Esophagus (tissue), 2 donors: ENCODE results near the gene CD207. TPM values are rescaled to one million over a fixed set of nuclear protein-coding genes. Genes with fewer than 3 reads are reported as not detected.
"Not testable (repeated sequence)": the region's sequence is repeated elsewhere in the genome, so short reads cannot be mapped to it uniquely, and the experiment has no call there.

ENCODE experiments used
- H3K27ac ChIP-seq, 2 donors: one replicate each; pipeline ENCODE4 v1.5.1; 2013; ENCODE audit warnings: low read depth in 2 of 2, mild to moderate bottlenecking in 2 of 2, inconsistent platforms in 1 of 2, low read length in 1 of 2, moderate library complexity in 1 of 2
- H3K27me3 ChIP-seq, 2 donors: one replicate each; pipeline ENCODE4 v1.6.1; 2013; ENCODE audit warnings: low read length in 2 of 2, control low read depth in 1 of 2, mild to moderate bottlenecking in 1 of 2; ENCODE audit not compliant: insufficient read depth in 2 of 2, control insufficient read depth in 1 of 2
- H3K36me3 ChIP-seq, 2 donors: one replicate each; pipeline ENCODE4 v1.6.1; 2013; ENCODE audit warnings: low read length in 1 of 2; ENCODE audit not compliant: control insufficient read depth in 2 of 2, insufficient read depth in 2 of 2
- H3K4me1 ChIP-seq, 2 donors: one replicate each; pipeline ENCODE4 v1.6.1; 2013; ENCODE audit warnings: low read length in 1 of 2; ENCODE audit not compliant: control insufficient read depth in 2 of 2, insufficient read depth in 2 of 2
- H3K4me3 ChIP-seq, 2 donors: one replicate each; pipeline ENCODE4 v1.5.1; 2013; ENCODE audit warnings: low read length in 2 of 2, mild to moderate bottlenecking in 2 of 2, low read depth in 1 of 2, moderate library complexity in 1 of 2
- H3K9me3 ChIP-seq, 2 donors: one replicate each; pipeline ENCODE4 v1.6.1; 2013; ENCODE audit warnings: mild to moderate bottlenecking in 2 of 2, low read depth in 1 of 2, low read length in 1 of 2, moderate library complexity in 1 of 2; ENCODE audit not compliant: control insufficient read depth in 2 of 2, insufficient read depth in 1 of 2
- WGBS, 2 donors: extraction: QIAGEN DNeasy Blood & Tissue Kit; methylation state at CpG; one replicate each; pipeline ENCODE4 v1.1.7; 2013; 5-methylcytosine and 5-hydroxymethylcytosine counted together
- polyA plus RNA-seq, 2 donors: library from polyadenylated mRNA; stranded (reverse); fragments of 200-250 nt; gene quantifications; one replicate each; pipeline ENCODE4 v1.2.3, GENCODE V29; 2013
- donor health status: healthy with polysubstance abuse.
- donor health status: Bipolar disorder and iron deficiency.

CD207 gene
- polyA plus RNA-seq, result 10 to 100 TPM in 1 of 2 donors, under 1 TPM in 1; 0.94 to 10.2 TPM

DNA sequence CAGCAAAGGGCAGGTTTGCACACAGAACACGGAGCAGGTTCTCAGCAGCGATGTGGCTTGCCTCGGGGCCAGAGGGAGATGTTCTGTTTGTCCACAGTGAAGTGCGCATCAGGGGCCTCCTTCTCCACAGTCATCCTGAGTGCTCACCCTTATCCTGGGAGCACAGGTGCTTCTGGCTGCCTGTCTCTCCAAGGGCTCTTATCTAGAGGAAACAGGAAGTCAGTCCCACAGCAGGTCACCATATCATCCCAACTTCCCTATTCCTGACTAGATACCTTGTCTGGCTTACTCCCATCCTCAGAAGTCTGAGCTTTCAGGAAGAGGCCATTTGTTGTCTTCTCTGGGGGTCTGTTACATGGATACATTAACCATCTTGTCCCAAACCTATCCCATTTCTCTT is at the start of gene CD207:
Gene CD207, minus strand, starts transcription at position 174 of the 400 bp plus-strand sequence. Its CDS starts 40 bp downstream, at position 134.
- no peak within 1 kb of the TSS for H3K4me3 ChIP-seq
- no peak within 1 kb of the TSS for H3K27ac ChIP-seq
- no peaks in the 10 kb centered on the region for H3K27me3 ChIP-seq
- H3K4me1 ChIP-seq, result no peaks in the 10 kb centered on the region
- WGBS, 2 donors, result 82 to 94% methylated on average over 4 of the region's 4 CpGs
- no peaks in the 10 kb centered on the region for H3K9me3 ChIP-seq
- H3K36me3 ChIP-seq, result no peaks in the 10 kb centered on the region

DNA sequence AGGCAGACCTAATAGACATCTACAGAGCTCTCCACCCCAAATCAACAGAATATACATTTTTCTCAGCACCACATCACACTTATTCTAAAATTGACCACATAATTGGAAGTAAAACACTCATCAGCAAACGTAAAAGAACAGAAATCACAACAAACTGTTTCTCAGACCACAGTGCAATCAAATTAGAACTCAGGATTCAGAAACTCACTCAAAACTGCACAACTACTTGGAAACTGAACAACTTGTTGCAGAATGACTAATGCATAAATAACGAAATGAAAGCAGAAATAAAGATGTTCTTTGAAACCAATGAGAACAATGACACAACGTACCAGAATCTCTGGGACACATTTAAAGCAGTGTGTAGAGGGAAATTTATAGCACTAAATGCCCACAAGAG is 42.9 kb upstream of the CD207 start:
- 48 to 49% methylated on average over 3 of the region's 3 CpGs for WGBS, 2 donors
- H3K27ac ChIP-seq, H3K4me1 ChIP-seq, H3K9me3 ChIP-seq, H3K4me3 ChIP-seq, H3K36me3 ChIP-seq, H3K27me3 ChIP-seq: not testable (repeated sequence)

DNA sequence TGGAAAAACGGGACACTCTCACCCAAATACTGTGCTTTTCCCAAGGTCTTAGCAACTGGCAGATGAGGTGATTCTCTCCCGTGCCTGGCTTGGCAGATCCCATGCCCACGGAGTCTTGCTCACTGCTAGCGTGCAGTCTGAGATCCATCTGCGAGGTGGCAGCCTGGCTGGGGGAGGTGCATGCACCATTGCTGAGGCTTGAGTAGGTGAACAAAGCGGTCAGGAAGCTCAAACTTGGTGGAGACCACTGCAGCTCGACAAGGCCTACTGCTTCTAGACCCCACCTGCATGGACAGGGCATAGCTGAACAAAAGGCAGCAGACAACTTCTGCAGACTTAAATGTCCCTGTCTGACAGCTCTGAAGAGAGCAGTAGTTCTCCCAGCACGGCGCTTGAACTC is 40.5 kb upstream of the CD207 start:
- not testable (repeated sequence) for H3K4me3 ChIP-seq, H3K27ac ChIP-seq, H3K27me3 ChIP-seq, H3K36me3 ChIP-seq, H3K9me3 ChIP-seq, H3K4me1 ChIP-seq
- 68 to 75% methylated on average over 9 of the region's 9 CpGs for WGBS, 2 donors

DNA sequence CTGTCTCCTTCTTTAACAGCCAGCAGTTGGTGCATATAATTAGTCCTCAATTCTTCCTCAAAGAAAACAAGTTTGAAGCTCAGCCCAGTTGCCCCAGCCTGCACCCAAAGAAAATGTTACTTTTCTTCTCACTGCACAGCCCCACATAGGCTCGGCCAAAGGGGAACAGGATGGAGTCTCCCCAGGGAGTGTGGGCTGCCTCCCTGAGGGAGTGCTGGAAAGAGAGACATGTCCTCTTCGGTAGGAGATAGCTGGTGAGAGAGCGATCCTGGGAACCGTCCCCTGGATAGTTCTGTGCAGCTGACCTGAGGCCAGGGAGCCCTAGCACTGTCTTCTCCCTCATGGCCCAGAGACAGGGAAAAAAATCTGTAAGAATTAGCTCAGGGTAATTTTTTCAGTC is 37.9 kb upstream of the CD207 start:
- Histone ChIP-seq H3K27me3 (peaks cover 3% of the 10 kb centered on the region in 2 donors), H3K27ac (no peak overlapping the region), H3K4me1 (peaks cover 0 to 5% of the 10 kb centered on the region in 2 donors), H3K36me3 (no peaks in the 10 kb centered on the region), H3K9me3 (no peaks in the 10 kb centered on the region), H3K4me3 (no peak overlapping the region)
- 58% methylated on average over 4 of the region's 4 CpGs for WGBS, 2 donors

DNA sequence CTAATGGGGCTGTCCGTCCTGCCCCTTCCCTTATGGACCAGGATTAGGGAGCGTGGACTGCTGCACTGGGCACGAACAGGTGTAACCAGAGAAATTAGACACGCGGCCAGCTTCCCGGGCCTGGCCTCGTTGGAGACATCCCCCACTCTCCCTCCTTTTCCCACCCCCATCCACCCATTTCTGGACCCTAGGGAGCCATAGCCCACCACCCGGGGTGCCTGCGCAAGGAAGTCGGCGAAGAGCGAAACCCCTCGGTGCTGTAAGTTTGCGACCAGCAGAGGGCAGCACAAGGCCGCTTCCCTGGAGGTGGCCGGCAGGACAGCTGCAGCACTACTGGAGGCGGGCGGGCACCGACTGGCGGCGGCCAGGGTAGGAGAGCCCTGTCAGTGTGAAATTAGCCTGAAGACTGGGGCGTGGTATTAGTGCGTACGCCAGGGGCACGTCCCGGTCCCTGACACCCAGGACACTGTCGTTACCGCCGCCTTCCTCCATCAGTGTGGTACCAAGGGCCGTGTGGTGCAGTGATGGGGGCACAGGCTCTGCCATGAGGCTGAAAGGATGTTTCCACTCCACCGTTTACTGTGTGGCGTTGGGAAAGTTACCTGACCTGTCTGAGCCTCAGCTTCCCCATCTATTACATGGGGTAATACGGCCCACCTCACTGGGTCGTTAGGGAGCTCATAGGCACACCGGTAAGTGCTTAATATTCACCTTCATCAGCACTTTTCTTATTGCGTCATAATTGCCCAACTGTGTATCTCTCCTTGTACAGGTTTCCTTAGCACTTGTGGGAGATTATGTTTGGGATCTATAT is 36.0 kb upstream of the CD207 start:
- H3K4me3 ChIP-seq, result no peak overlapping the region
- H3K9me3 ChIP-seq, result no peaks in the 10 kb centered on the region
- peaks cover 0 to 5% of the 10 kb centered on the region in 2 donors for H3K4me1 ChIP-seq
- no peaks in the 10 kb centered on the region for H3K36me3 ChIP-seq
- H3K27ac ChIP-seq, result no peak overlapping the region
- WGBS, 2 donors, result 12 to 14% methylated on average over 36 of the region's 36 CpGs
- H3K27me3 ChIP-seq, result peaks cover 3% of the 10 kb centered on the region in 2 donors

DNA sequence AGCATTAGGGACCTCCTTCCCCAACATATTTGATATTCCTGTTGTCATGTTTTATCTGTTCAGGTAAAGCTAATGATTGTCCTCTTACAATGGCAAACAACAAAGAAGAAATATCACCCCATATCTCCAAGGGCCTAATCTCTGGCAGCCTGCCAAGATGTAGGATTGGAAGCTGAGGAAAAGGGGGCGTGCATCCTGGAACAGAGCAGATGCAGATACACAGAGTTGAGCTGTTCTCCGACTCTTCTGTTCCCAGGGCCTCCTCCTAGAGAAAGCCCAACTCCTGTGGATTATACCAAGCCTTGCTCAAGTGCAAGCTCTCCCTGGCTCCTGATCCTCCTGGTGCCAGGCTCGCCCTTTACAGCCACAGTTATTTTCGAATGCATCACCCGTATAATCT is 35.2 kb upstream of the CD207 start:
- Histone ChIP-seq H3K36me3 (no peaks in the 10 kb centered on the region), H3K27ac (no peak overlapping the region), H3K4me3 (no peak overlapping the region), H3K9me3 (no peaks in the 10 kb centered on the region), H3K27me3 (peaks cover 0 to 3% of the 10 kb centered on the region in 2 donors), H3K4me1 (peaks cover 0 to 5% of the 10 kb centered on the region in 2 donors)
- 54 to 58% methylated on average over 5 of the region's 5 CpGs for whole genome bisulfite sequencing, 2 donors

DNA sequence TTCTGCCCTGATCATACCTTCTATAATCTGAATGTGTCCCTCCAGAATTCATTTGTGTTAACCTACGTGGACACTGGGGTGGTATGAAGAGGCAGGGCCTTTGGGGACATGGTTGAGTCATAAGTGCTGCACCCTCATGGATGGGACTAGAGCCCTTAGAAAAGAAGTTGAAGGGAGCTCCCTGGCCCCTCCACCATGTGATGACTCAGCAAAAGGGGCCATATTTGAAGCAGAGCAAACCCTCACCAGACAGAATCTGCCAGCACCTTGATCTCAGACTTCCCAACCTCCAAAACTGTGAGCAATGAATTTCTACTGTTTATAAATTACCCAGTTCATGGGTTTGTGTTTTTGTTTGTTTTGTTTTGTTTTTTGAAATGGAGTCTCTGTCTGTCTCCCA is 33.4 kb upstream of the CD207 start:
- no peaks in the 10 kb centered on the region for H3K9me3 ChIP-seq
- H3K36me3 ChIP-seq, result no peaks in the 10 kb centered on the region
- H3K4me1 ChIP-seq, result peaks cover 0 to 5% of the 10 kb centered on the region in 2 donors
- H3K27ac ChIP-seq, result no peak overlapping the region
- peaks cover 0 to 3% of the 10 kb centered on the region in 2 donors for H3K27me3 ChIP-seq
- WGBS, 2 donors, result 70 to 71% methylated on average over 1 of the region's 1 CpG
- no peak overlapping the region for H3K4me3 ChIP-seq

DNA sequence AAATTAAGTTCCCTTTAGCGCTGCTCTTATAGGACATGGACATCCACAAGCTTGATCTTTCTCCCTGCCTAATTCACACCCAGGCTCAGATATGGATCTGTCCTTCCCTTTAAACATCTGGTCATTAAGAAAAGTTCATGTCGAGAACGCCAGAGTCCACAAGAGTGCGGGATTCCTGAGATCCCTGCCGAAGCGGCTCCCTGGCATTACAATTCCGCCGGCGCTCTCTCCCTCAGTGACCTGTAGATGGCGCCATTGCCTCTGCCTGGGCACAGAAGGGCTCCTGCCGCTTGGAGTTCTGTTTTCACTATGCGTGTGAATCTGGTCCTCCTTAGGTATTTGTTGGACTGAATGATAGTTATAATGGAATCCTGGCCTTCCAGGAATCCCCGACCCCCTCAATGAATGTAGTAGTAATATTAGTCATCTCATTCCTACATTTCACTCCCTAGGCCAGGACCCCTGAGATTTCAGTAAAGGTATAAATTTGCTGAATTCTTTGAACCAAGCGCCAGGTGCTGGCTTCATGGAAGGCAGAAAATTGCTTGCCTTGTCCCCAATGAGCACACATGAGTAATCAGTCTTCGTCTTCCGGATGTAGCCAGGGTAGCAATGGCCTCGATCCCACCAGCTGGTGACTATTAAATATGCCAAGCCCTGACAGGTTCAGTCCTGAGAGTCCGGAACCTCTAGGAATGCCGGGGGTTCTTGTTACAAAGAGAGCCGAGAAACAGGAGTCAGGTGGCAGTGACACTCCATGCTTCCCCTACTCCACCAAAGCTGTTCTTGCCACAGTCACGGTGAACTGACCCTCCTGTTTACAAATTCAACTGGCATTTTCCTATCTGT is 26.4 kb upstream of the CD207 start:
- H3K4me3 ChIP-seq, result no peak overlapping the region
- whole genome bisulfite sequencing, 2 donors, result 17 to 24% methylated on average over 21 of the region's 21 CpGs
- no peaks in the 10 kb centered on the region for H3K27me3 ChIP-seq

DNA sequence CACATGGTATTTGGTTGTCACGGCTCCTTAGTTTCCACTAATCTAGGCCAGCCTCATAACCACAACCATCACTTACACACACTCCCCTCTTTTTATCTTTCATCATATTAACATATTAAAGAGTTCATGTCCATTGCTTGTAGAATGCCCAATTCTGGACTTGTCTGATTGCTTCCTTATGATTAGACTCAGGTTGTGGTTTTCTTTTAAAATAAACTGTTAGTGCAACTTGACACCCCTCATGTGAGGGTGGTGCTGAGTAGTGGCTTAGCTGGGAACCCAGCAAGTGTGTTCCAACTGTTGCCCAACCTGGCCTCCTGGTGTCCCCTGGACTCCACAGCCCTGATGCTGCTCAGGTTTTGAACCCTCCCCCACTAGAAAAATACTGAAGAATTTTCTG is 20.1 kb upstream of the CD207 start:
- Histone ChIP-seq H3K4me1 (no peaks in the 10 kb centered on the region), H3K4me3 (no peak overlapping the region), H3K27me3 (no peaks in the 10 kb centered on the region), H3K36me3 (no peaks in the 10 kb centered on the region), H3K27ac (no peak overlapping the region), H3K9me3 (no peaks in the 10 kb centered on the region)
- 86 to 90% methylated on average over 1 of the region's 1 CpG for WGBS, 2 donors

More for the DNA sequence above, 26.4 kb upstream of the CD207 start:
- no peaks in the 10 kb centered on the region for H3K9me3 ChIP-seq
- no peak overlapping the region for H3K27ac ChIP-seq
- H3K36me3 ChIP-seq, result no peaks in the 10 kb centered on the region
- no peaks in the 10 kb centered on the region for H3K4me1 ChIP-seq
